Testis (tissue), 2 donors: Measurements from ENCODE around the gene FOXN1.

Experiments
- POLR2A ChIP-seq: fragments of 450-650 bp; IDR thresholded peaks from one replicate; pipeline ENCODE4 v1.6.1; 2017; ENCODE audit warnings: antibody characterized with exemption, mild to moderate bottlenecking, moderate library complexity
- TF ChIP-seq, protein P1 (sequence below), 3 experiments: fragments of 450-650 bp in 2 of 3; fragments of 200-600 bp in 1 of 3; sonication (generic) in 1 of 3; IDR thresholded peaks; one replicate each; pipeline ENCODE4 v1.5.1; 2016 to 2019; ENCODE audit warnings: antibody characterized with exemption in 3 of 3, mild to moderate bottlenecking in 2 of 3, moderate library complexity in 1 of 3

DNA sequence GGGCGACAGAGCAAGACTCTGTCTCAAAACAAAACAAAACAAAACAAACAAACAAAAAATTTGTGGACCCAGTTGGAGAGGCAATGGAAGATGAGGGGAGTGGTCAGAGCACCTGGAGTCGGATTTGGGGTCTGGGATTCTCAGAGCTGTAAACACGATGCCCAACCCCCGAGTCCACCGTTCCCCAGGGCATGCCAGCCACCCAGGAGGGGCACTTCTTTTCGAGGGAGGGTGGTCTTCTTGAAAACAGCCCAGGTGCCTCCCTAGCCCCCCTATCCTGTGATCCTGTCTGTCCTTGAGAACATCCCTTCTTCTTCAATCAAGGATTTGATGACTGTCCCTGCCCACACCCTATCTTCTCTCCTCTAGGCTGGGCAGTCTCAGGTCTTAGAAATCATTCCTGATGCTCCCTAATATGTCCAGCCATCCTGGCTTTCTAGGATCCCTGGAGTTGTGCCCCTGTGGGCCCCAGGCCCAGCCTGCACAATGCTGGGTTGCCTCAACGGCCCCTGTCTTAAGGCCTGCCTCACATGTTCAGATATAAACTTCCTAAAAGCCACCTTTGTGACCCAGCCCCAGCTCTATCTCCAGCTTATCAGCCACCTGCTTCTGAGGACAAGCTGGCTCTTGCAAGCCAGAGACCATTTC, 35.8 kb upstream of the FOXN1 start:
- TF ChIP-seq, protein P1, sequence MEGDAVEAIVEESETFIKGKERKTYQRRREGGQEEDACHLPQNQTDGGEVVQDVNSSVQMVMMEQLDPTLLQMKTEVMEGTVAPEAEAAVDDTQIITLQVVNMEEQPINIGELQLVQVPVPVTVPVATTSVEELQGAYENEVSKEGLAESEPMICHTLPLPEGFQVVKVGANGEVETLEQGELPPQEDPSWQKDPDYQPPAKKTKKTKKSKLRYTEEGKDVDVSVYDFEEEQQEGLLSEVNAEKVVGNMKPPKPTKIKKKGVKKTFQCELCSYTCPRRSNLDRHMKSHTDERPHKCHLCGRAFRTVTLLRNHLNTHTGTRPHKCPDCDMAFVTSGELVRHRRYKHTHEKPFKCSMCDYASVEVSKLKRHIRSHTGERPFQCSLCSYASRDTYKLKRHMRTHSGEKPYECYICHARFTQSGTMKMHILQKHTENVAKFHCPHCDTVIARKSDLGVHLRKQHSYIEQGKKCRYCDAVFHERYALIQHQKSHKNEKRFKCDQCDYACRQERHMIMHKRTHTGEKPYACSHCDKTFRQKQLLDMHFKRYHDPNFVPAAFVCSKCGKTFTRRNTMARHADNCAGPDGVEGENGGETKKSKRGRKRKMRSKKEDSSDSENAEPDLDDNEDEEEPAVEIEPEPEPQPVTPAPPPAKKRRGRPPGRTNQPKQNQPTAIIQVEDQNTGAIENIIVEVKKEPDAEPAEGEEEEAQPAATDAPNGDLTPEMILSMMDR (IDR thresholded peaks at IDR 0.05): no peak
- no peak for TF ChIP-seq POLR2A
